Measurements from ENCODE around the gene PIK3R3. TPM values are rescaled to one million over a fixed set of nuclear protein-coding genes. Genes with fewer than 3 reads are reported as not detected.
"Not testable (repeated sequence)": the region's sequence is repeated elsewhere in the genome, so short reads cannot be mapped to it uniquely, and the experiment has no call there.

The PIK3R3 gene
- polyA plus RNA-seq, 4 donors: 23.1 to 38.3 (median 25.4) TPM

GRCh38 chr1:46076343-46076742, 56.1 kb downstream of the PIK3R3 start:
- no peak for DNase-seq (ENCODE audit: low read depth in 4 of 4, low spot score in 3 of 4)

GRCh38 chr1:46072975-46073374, 59.5 kb downstream of the PIK3R3 start:
- DNase-seq (ENCODE audit: low read depth in 4 of 4, low spot score in 3 of 4): no peak

- DNase-seq (ENCODE audit: low read depth in 4 of 4, low spot score in 3 of 4): no peak
These were observed 62.1 kb downstream of the PIK3R3 start for GRCh38 chr1:46070164-46070814.

- no peak for DNase-seq (ENCODE audit: low read depth in 4 of 4, low spot score in 3 of 4)
These were observed 63.9 kb downstream of the PIK3R3 start for GRCh38 chr1:46068525-46068924.

- no peak for DNase-seq (ENCODE audit: low read depth in 4 of 4, low spot score in 3 of 4)
These were observed 64.8 kb downstream of the PIK3R3 start for GRCh38 chr1:46067652-46068051.

- no peak for DNase-seq (ENCODE audit: low read depth in 4 of 4, low spot score in 3 of 4)
These were observed 67.0 kb downstream of the PIK3R3 start for GRCh38 chr1:46065405-46065804.

- DNase-seq (ENCODE audit: low read depth in 4 of 4, low spot score in 3 of 4): no peak
These were observed 67.7 kb downstream of the PIK3R3 start for GRCh38 chr1:46064708-46065107.

GRCh38 chr1:46062651-46063319, 69.6 kb downstream of the PIK3R3 start:
- DNase-seq (ENCODE audit: low read depth in 4 of 4, low spot score in 3 of 4): no peak

- no peak for DNase-seq (ENCODE audit: low read depth in 4 of 4, low spot score in 3 of 4)
These were observed 71.3 kb downstream of the PIK3R3 start for GRCh38 chr1:46061146-46061545.

- no peak for DNase-seq (ENCODE audit: low read depth in 4 of 4, low spot score in 3 of 4)
These were observed 73.5 kb downstream of the PIK3R3 start for GRCh38 chr1:46058936-46059335.

GRCh38 chr1:46057781-46058180, 74.6 kb downstream of the PIK3R3 start:
- no peak for DNase-seq (ENCODE audit: low read depth in 4 of 4, low spot score in 3 of 4)

GRCh38 chr1:46057215-46057614, 75.2 kb downstream of the PIK3R3 start:
- DNase-seq (ENCODE audit: low read depth in 4 of 4, low spot score in 3 of 4): not testable (repeated sequence)

GRCh38 chr1:46056325-46056724, 76.1 kb downstream of the PIK3R3 start:
- no peak for DNase-seq (ENCODE audit: low read depth in 4 of 4, low spot score in 3 of 4)

- no peak for DNase-seq (ENCODE audit: low read depth in 4 of 4, low spot score in 3 of 4)
These were observed 78.7 kb downstream of the PIK3R3 start for GRCh38 chr1:46053734-46054133.

GRCh38 chr1:46044116-46044515, 88.3 kb downstream of the PIK3R3 start:
- no peak for DNase-seq (ENCODE audit: low read depth in 4 of 4, low spot score in 3 of 4)

GRCh38 chr1:46043458-46044017, 88.9 kb downstream of the PIK3R3 start:
- DNase-seq (ENCODE audit: low read depth in 4 of 4, low spot score in 3 of 4): no peak

- no peak for DNase-seq (ENCODE audit: low read depth in 4 of 4, low spot score in 3 of 4)
These were observed 90.5 kb downstream of the PIK3R3 start for GRCh38 chr1:46041974-46042373.

GRCh38 chr1:46041551-46041950, 90.9 kb downstream of the PIK3R3 start:
- no peak for DNase-seq (ENCODE audit: low read depth in 4 of 4, low spot score in 3 of 4)

- no peak for DNase-seq (ENCODE audit: low read depth in 4 of 4, low spot score in 3 of 4)
These were observed 92.8 kb downstream of the PIK3R3 start for GRCh38 chr1:46039571-46040052.

- peak; percentile 55 to 72 (median 68) for DNase-seq (ENCODE audit: low read depth in 4 of 4, low spot score in 3 of 4)
These were observed 95.3 kb downstream of the PIK3R3 start for GRCh38 chr1:46036894-46037839.

All from left renal pelvis (tissue), 4 donors.